K562 (cell line): Measurements from ENCODE around the gene CD9. TPM values are rescaled to one million over a fixed set of nuclear protein-coding genes. Genes with fewer than 3 reads are reported as not detected.
A peak's percentile ranks its signal among the peaks of the same experiment; 100 is the strongest.

Source experiments
- ATAC-seq: fragments of 200-7000 bp; cut with Tn5 transposase; 3 replicates; pipeline ENCODE4 v1.9.1; 2020; ENCODE audit warnings: moderate library complexity
- BruUV-seq: library from RNA; stranded (reverse); fragments of 400-500 nt; replicated peaks from 2 replicates; lab custom pipeline; 2021; lab: Mats Ljungman, UMichigan
- CTCF ChIA-PET: fragments of 300-600 bp; formaldehyde crosslinking; extraction: SDS; loops from one replicate; lab custom pipeline; 2021; ENCODE audit warnings: low intra/inter-chr PET ratio; lab: Yijun Ruan, JAX
- POLR2A ChIA-PET: fragments of 300-600, 350-650 bp; sonication (Branson Sonifier 250); formaldehyde crosslinking; extraction: SDS; loops from one replicate; lab custom pipeline; 2021; ENCODE audit warnings: antibody characterized with exemption, inconsistent platforms; lab: Yijun Ruan, JAX
- DNase-seq, 4 experiments: peaks; one replicate each; pipeline versions ENCODE4 v3.0.0 to v3.0.0-alpha.2; 2011 to 2018; ENCODE audit warnings: low spot score in 3 of 4, mixed read lengths in 3 of 4; ENCODE audit errors: extremely low read depth in 1 of 4
- FAIRE-seq: peaks from 2 replicates; lab custom pipeline; 2011; peaks lifted over from hg19 to GRCh38; lab: Jason Lieb, UNC
- H2AFZ ChIP-seq: 2 replicates; pipeline ENCODE4 v1.6.0; 2011; ENCODE audit warnings: low read depth, low read length, control low read depth, inconsistent platforms
- H3K27ac ChIP-seq: fragments of 200-600 bp; 3 replicates; pipeline ENCODE4 v1.8.0; 2011; ENCODE audit warnings: low read depth, mild to moderate bottlenecking, control low read depth, inconsistent platforms, low read length, moderate library complexity, mixed read lengths; ENCODE audit errors: extremely low read depth
- H3K27me3 ChIP-seq, 2 experiments: fragments of 300-600 bp in 1 of 2; 2 replicates in 1 of 2; 3 replicates in 1 of 2; pipeline versions ENCODE4 v1.6.0 to v1.8.0; 2011; ENCODE audit warnings: inconsistent platforms in 2 of 2, low read length in 2 of 2, mild to moderate bottlenecking in 1 of 2, mixed read lengths in 1 of 2, moderate library complexity in 1 of 2; ENCODE audit not compliant: control insufficient read depth in 2 of 2, insufficient read depth in 2 of 2
- H3K36me3 ChIP-seq: fragments of 300-600 bp; 3 replicates; pipeline ENCODE4 v1.8.0; 2011; ENCODE audit warnings: mild to moderate bottlenecking, low read length, inconsistent platforms; ENCODE audit not compliant: control insufficient read depth, insufficient read depth
- H3K4me1 ChIP-seq, 2 experiments: fragments of 200-600 bp in 1 of 2; replicated peaks in 1 of 2; 2 replicates in 1 of 2; 3 replicates in 1 of 2; pipeline versions ENCODE4 v1.5.1 to v1.8.0; 2011; ENCODE audit warnings: inconsistent platforms in 2 of 2, low read length in 2 of 2, mild to moderate bottlenecking in 1 of 2, mixed read lengths in 1 of 2, moderate library complexity in 1 of 2; ENCODE audit not compliant: control insufficient read depth in 2 of 2, insufficient read depth in 2 of 2
- H3K4me2 ChIP-seq: 2 replicates; pipeline ENCODE4 v1.6.1; 2011; ENCODE audit warnings: low read length, control low read depth, inconsistent platforms, mixed read lengths; ENCODE audit not compliant: insufficient read depth
- H3K4me3 ChIP-seq: fragments of 200-600 bp; sonication (generic), shearing (Covaris generic); 2 replicates; pipeline ENCODE4 v1.5.1; 2016; ENCODE audit warnings: control low read depth, inconsistent platforms
- H3K79me2 ChIP-seq: fragments of 200-600 bp; 3 replicates; pipeline ENCODE4 v1.8.0; 2011; ENCODE audit warnings: low read length, inconsistent platforms; ENCODE audit not compliant: control insufficient read depth, insufficient read depth
- H3K9ac ChIP-seq, 2 experiments: 2 replicates each; pipeline versions ENCODE4 v1.6.0 to v1.6.1; 2011; ENCODE audit warnings: low read depth in 2 of 2, low read length in 2 of 2, control low read depth in 1 of 2, inconsistent platforms in 1 of 2, mild to moderate bottlenecking in 1 of 2, mixed read lengths in 1 of 2; ENCODE audit not compliant: insufficient read depth in 1 of 2
- H3K9me1 ChIP-seq: one replicate; pipeline ENCODE4 v1.6.0; 2011; ENCODE audit warnings: inconsistent platforms, mild to moderate bottlenecking, low read length, moderate library complexity; ENCODE audit not compliant: control insufficient read depth, insufficient read depth
- H3K9me3 ChIP-seq: replicated peaks from 2 replicates; pipeline ENCODE4 v1.5.1; 2011; ENCODE audit warnings: low read depth, low read length, inconsistent platforms; ENCODE audit not compliant: control insufficient read depth, insufficient read depth
- H4K20me1 ChIP-seq: replicated peaks from 2 replicates; pipeline ENCODE4 v1.6.1; 2011; ENCODE audit warnings: low read length, inconsistent platforms, mixed read lengths; ENCODE audit not compliant: control insufficient read depth, insufficient read depth
- MCM7 ChIP-seq, 2 experiments: fragments of 450-650 bp; IDR thresholded peaks; 2 replicates each; pipeline ENCODE4 v1.6.1; 2016 to 2018
- MTF1 ChIP-seq: fragments of 250-450 bp; sonication (Bioruptor Pico); IDR thresholded peaks from 2 replicates; pipeline ENCODE4 v1.9.0; 2021; ENCODE audit warnings: moderate library complexity, mild to moderate bottlenecking, inconsistent platforms, borderline replicate concordance
- NFIC ChIP-seq: fragments of 450-650 bp; IDR thresholded peaks from 2 replicates; pipeline ENCODE4 v1.6.1; 2017; ENCODE audit warnings: mild to moderate bottlenecking, inconsistent platforms
- NR3C1 ChIP-seq: sonication (generic); formaldehyde crosslinking; IDR thresholded peaks from 2 replicates; pipeline ENCODE4 v1.8.1; 2022; ENCODE audit warnings: missing genetic modification reagents
- SIN3B ChIP-seq: fragments of 450-650 bp; IDR thresholded peaks from 2 replicates; pipeline ENCODE4 v1.6.1; 2017; ENCODE audit warnings: low read depth, mild to moderate bottlenecking, moderate library complexity
- SP2 ChIP-seq: IDR thresholded peaks from 2 replicates; pipeline ENCODE4 v1.6.1; 2011; ENCODE audit warnings: mild to moderate bottlenecking, low read depth, low read length, moderate library complexity; ENCODE audit not compliant: poor library complexity, severe bottlenecking; ENCODE audit errors: extremely low read depth
- XRCC5 ChIP-seq: fragments of 200-400 bp; formaldehyde crosslinking; IDR thresholded peaks from 2 replicates; pipeline ENCODE4 v1.6.1; 2017; ENCODE audit warnings: low read depth, mild to moderate bottlenecking, low read length
- ZNF232 ChIP-seq: sonication (generic); formaldehyde crosslinking; IDR thresholded peaks from 2 replicates; pipeline ENCODE4 v1.8.0; 2022; ENCODE audit warnings: mild to moderate bottlenecking, missing genetic modification reagents
- WGBS: fragments of 100-300 bp; shearing (Covaris generic); methylation state at CpG from one replicate; pipeline ENCODE4 v1.1.6; 2016; ENCODE audit warnings: low coverage, mixed read lengths; ENCODE audit not compliant: insufficient coverage; ENCODE audit errors: missing lambda C conversion rate; 5-methylcytosine and 5-hydroxymethylcytosine counted together
- in situ Hi-C: fragments of 300-500 bp; cut with MboI; formaldehyde crosslinking; loops from 4 replicates; pipeline ENCODE4 v1.15.0; 2018; ENCODE audit warnings: inconsistent platforms, mixed read lengths
- intact Hi-C: fragments of 100-400 bp; cut with micrococcal nuclease; formaldehyde crosslinking; loops from 2 replicates; pipeline ENCODE4 v1.14.2; 2022
- polyA plus RNA-seq, 8 experiments: library from polyadenylated mRNA; depleted of rRNA in 4 of 8; stranded (reverse) in 5 of 8; unstranded in 3 of 8; fragments of >200 nt; fragmentation: Nextera tagmentation in 2 of 8; fragmentation: Illumina TruSeq in 1 of 8; extraction: Ambion mirVana in 2 of 8; extraction: Trizol in 1 of 8; gene quantifications; 2 replicates each; pipeline versions ENCODE4 v1.2.1 to v1.2.3, GENCODE V29; 2011 to 2014; ENCODE audit warnings: inconsistent platforms in 1 of 8, missing spikeins in 1 of 8
- total RNA-seq, 7 experiments: library from RNA; depleted of rRNA in 6 of 7; stranded (reverse); fragments of >200 nt in 6 of 7; fragmentation: Illumina TruSeq in 2 of 7; extraction: Trizol in 2 of 7; gene quantifications; 2 replicates each; pipeline versions ENCODE4 v1.2.1 to v1.2.3, GENCODE V29; 2011 to 2021; ENCODE audit warnings: low replicate concordance in 1 of 7
- TF ChIP-seq, protein P1 (sequence below): fragments of 450-650 bp; conservative IDR thresholded peaks from 2 replicates; pipeline ENCODE4 v1.6.1; 2016; ENCODE audit warnings: missing genetic modification characterization, low read depth, mild to moderate bottlenecking, control low read depth, missing compliant biosample characterization

Gene CD9
- total and polyA plus RNA-seq, 9 of the 15 experiments (the other 6 are each of a cell fraction or from before 2014, with no cell fraction given): 0.43 to 5.6 (median 0.62) TPM

DNA sequence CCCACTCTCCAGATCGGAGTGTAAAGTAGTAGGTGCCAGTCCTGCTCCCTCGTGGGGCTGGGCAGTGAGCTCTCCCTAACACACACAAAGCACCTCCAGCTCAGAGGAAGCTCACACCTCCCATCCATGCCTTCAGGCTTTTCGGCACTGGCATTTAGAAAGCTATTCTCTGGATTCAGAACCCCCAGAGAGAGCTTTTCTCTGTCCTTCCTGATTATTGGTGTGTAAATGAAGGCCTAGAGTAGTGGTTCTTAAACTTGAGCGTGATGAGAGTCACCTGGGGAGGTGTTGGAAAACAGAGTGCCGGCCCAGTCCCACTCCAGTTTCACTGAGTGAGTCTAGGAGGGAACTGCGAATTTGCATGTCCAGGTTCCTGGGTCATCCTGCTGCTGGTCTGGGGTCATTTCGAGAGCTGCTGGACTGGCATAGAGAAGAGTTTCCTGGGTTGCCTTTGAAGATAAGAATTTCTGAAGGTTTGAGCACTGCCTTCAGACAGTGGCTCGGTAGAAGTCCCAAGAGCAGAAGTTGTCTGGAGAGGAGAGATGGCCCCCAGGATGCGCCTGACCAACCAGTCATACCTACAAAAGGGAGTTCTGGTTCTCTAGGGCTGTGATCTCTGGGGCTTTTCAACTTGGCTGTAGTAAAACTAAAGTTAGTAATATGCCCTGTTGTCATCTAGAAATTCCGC is 15.1 kb downstream of the CD9 start:
- TF ChIP-seq MTF1 (CRISPR knock-in tag) (no peak), MCM7 (IDR thresholded peaks at IDR 0.05) (no peak), SP2 (no peak), NFIC (no peak), SIN3B (no peak), XRCC5 (no peak), NR3C1 (CRISPR knock-in tag) (no peak), ZNF232 (no peak)
- TF ChIP-seq, protein P1, sequence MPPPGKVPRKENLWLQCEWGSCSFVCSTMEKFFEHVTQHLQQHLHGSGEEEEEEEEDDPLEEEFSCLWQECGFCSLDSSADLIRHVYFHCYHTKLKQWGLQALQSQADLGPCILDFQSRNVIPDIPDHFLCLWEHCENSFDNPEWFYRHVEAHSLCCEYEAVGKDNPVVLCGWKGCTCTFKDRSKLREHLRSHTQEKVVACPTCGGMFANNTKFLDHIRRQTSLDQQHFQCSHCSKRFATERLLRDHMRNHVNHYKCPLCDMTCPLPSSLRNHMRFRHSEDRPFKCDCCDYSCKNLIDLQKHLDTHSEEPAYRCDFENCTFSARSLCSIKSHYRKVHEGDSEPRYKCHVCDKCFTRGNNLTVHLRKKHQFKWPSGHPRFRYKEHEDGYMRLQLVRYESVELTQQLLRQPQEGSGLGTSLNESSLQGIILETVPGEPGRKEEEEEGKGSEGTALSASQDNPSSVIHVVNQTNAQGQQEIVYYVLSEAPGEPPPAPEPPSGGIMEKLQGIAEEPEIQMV (tag): no peak
- Histone ChIP-seq H3K9me1 (no peaks in the 10 kb centered on the region), H3K4me3 (no peak overlapping the region), H4K20me1 (no peaks in the 10 kb centered on the region), H3K36me3 (no peaks in the 10 kb centered on the region), H3K27ac (no peak overlapping the region), H3K4me2 (no peak overlapping the region), H3K27me3 (peaks cover 14 to 58% of the 10 kb centered on the region in 2 experiments), H3K79me2 (no peaks in the 10 kb centered on the region), H2AFZ (no peak overlapping the region), H3K9me3 (no peaks in the 10 kb centered on the region), H3K9ac (peak overlapping the region in 1 of 2 experiments; percentile 9; a peak in 1 of 4 replicates), H3K4me1 (no peaks in the 10 kb centered on the region; a peak in 1 of 5 replicates)
- CTCF ChIA-PET: interaction anchor here (0.5 kb wide), 1 partner anchor 11 kb away, joined by 3 read pairs; no protein-coding TSS in a partner anchor
- POLR2A ChIA-PET: interaction anchor here (0.6 to 1.9 kb wide), 2 partner anchors 9 to 11 kb away, joined by 3 to 4 read pairs; no protein-coding TSS in a partner anchor
- FAIRE-seq: no peak
- in situ Hi-C loops: no loop called here
- DNase-seq: no peak
- intact Hi-C loops: no loop called here
- WGBS: 1% methylated on average over 10 of the region's 10 CpGs
- no peak for ATAC-seq
- BruUV-seq: no TSS peak
